LNCaP clone FGC (cell line): ENCODE results near the gene LIG4.

Experiments used
- DNase-seq: peaks from one replicate; pipeline ENCODE4 v3.0.0-alpha.2; 2011; ENCODE audit warnings: low read depth
- H3K4me3 ChIP-seq: 2 replicates; pipeline ENCODE4 v1.5.1; 2011; ENCODE audit warnings: mild to moderate bottlenecking, low read depth, low read length, control low read depth
- TF ChIP-seq, protein P1 (sequence below): IDR thresholded peaks from 2 replicates; pipeline ENCODE4 v1.5.1; 2012; ENCODE audit warnings: mild to moderate bottlenecking; ENCODE audit not compliant: control insufficient read depth, insufficient read depth; ENCODE audit errors: extremely low read depth

LIG4 gene

DNA sequence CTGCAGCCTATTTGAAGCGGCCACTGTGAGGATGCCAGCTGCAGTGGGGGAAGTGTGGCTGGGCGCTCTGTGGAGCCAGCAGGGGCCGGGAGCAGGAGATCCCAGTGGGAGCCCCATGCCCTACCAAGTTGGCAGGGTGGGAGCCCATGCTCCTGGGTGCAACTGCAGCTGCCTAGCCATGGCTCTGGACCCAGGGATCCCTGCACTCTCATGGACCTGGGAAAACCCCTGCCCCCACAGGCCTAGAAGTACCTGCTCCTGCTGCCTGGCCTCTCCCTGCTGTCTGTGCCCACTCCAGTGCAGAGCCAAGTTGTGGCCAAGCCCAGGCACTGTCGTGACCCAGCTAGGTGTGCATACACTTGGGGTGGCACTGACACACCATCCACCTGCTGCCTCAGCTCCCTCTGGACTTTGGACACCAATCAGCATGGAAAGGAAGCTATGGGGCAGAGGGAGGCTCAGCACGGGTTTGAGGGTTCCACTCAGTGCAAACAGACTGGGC is 20.9 kb downstream of the LIG4 start:
- no peak overlapping the region for H3K4me3 ChIP-seq
- TF ChIP-seq, protein P1, sequence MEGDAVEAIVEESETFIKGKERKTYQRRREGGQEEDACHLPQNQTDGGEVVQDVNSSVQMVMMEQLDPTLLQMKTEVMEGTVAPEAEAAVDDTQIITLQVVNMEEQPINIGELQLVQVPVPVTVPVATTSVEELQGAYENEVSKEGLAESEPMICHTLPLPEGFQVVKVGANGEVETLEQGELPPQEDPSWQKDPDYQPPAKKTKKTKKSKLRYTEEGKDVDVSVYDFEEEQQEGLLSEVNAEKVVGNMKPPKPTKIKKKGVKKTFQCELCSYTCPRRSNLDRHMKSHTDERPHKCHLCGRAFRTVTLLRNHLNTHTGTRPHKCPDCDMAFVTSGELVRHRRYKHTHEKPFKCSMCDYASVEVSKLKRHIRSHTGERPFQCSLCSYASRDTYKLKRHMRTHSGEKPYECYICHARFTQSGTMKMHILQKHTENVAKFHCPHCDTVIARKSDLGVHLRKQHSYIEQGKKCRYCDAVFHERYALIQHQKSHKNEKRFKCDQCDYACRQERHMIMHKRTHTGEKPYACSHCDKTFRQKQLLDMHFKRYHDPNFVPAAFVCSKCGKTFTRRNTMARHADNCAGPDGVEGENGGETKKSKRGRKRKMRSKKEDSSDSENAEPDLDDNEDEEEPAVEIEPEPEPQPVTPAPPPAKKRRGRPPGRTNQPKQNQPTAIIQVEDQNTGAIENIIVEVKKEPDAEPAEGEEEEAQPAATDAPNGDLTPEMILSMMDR, result no peak
- DNase-seq, result no peak

DNA sequence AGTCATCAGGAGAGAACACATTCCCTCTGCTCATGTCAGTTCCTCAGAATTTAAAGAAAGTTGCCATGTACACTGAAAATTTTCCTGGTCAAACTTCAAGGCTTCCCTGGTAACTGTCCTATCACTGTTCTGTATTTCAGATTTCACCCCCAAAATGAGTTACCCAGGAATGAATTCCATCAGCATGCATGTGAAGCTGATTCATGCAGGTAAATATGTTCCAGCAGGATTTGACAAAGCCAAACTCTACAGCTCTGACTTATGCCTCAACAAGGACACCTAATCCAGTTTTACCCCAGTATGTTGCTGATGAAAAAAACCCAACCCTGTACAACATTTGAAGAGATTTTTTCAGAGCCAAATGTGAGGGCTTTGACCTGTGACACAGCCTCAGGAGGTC is 21.5 kb downstream of the LIG4 start:
- no peak for DNase-seq
- TF ChIP-seq, protein P1, result no peak
- H3K4me3 ChIP-seq, result no peak overlapping the region

DNA sequence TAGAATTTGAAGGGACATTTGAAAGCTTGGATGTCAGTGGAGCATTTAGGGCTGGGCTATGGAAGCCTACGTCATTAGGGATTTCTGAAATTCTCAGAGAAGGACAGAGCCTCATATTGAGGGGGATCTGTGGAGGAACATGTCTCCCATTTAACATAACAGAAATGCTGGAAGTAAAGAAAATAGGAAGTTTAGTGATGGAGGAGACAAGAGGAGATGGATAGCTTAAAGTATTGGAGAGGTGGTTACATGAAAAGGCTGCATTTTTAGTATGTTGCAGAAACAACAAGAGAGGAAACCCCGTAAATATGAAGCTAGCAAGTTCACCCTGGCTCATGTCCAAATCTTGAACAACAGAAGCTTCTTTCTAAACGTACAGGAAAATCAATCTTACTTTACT is 24.4 kb downstream of the LIG4 start:
- no peak overlapping the region for H3K4me3 ChIP-seq
- TF ChIP-seq, protein P1, result no peak
- no peak for DNase-seq

GRCh38 chr13:108188260-108188659 is 27.1 kb downstream of the LIG4 start:
- TF ChIP-seq, protein P1, result no peak
- H3K4me3 ChIP-seq, result no peak overlapping the region
- DNase-seq, result no peak

DNA sequence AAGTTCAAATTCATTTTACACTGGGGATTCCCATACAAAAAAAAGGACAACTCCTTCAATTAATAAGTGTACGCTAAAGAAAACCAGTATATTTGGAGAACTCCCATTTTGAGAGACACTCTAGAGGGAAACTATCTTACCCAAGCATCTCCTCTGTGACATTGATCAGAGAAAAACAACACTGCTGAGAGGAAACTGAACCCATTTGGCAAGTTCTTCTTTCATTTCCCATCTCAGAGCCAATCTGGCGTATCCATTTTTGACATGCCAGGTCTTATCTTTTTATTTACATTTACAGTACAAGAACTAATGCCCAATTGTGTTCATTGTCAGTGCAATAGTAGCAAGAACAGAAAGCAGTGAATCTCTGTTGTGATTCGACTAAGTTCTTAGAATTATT is 30.1 kb downstream of the LIG4 start:
- DNase-seq, result no peak
- H3K4me3 ChIP-seq, result no peak overlapping the region
- TF ChIP-seq, protein P1, result no peak

DNA sequence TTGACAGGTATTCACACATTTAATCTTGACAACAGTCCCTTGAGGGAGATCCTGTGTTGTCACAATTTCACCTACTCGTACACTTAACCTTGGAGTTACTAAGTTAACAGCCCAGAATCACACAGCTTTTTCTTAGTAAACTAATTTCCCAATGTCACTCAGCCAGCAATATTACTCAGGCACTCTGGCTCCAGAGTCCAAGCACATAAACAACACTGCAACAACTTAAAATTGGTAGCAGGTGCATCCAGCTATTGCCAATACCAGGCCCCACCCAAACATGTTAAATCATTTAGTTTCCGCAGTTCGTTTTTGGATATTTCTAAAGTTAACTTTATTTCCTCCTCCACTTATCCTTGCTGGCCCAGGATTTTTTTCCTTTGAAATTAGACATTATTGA is 32.7 kb downstream of the LIG4 start:
- TF ChIP-seq, protein P1, result no peak
- no peak for DNase-seq
- H3K4me3 ChIP-seq, result no peak overlapping the region

- TF ChIP-seq, protein P1, result no peak
- H3K4me3 ChIP-seq, result no peak overlapping the region
- DNase-seq, result no peak
Measured at GRCh38 chr13:108178078-108178477, 37.3 kb downstream of the LIG4 start.
